CD4-positive, alpha-beta T cell (primary cell): ENCODE results near the gene SLC6A18. TPM values are rescaled to one million over a fixed set of nuclear protein-coding genes. Genes with fewer than 3 reads are reported as not detected.

Experiments used
- ATAC-seq: fragments of 200-7000 bp; cut with Tn5 transposase; one replicate; pipeline ENCODE4 v1.10.0; 2022; ENCODE audit warnings: mild to moderate bottlenecking; ENCODE audit not compliant: poor library complexity
- CTCF ChIA-PET: fragments of 350-600 bp; sonication (Branson Sonifier 250); formaldehyde crosslinking; loops from one replicate; lab custom pipeline; 2021; ENCODE audit warnings: antibody characterized with exemption, inconsistent platforms; lab: Charles Lee
- POLR2A ChIA-PET: fragments of 350-600 bp; sonication (Branson Sonifier 250); formaldehyde crosslinking; loops from one replicate; lab custom pipeline; 2021; ENCODE audit warnings: antibody characterized with exemption, inconsistent platforms; lab: Charles Lee
- DNase-seq, 14 experiments: peaks; one replicate each; pipeline ENCODE4 v3.0.0-alpha.2; 2013 to 2020; ENCODE audit warnings: mixed read lengths in 2 of 14
- H3K27ac ChIP-seq, 2 donors: one replicate each; pipeline versions ENCODE4 v1.5.1 to v1.7.0; 2013; ENCODE audit warnings: low read length in 2 of 2, low read depth in 1 of 2, mild to moderate bottlenecking in 1 of 2
- H3K27me3 ChIP-seq, 2 experiments: 1 replicate in 1 of 2; 2 replicates in 1 of 2; pipeline versions ENCODE4 v1.6.1 to v1.7.0; 2013; ENCODE audit warnings: low read length in 2 of 2, control low read depth in 1 of 2, mild to moderate bottlenecking in 1 of 2, moderate library complexity in 1 of 2; ENCODE audit not compliant: insufficient read depth in 2 of 2, control insufficient read depth in 1 of 2
- H3K36me3 ChIP-seq: one replicate; pipeline ENCODE4 v1.6.1; 2013; ENCODE audit warnings: low read length, control low read depth; ENCODE audit not compliant: insufficient read depth
- H3K4me1 ChIP-seq: one replicate; pipeline ENCODE4 v1.6.1; 2013; ENCODE audit warnings: low read length, control low read depth; ENCODE audit not compliant: insufficient read depth
- H3K4me3 ChIP-seq: one replicate; pipeline ENCODE4 v1.5.1; 2013; ENCODE audit warnings: mild to moderate bottlenecking, low read length, moderate library complexity
- H3K9me3 ChIP-seq, 2 experiments: 1 replicate in 1 of 2; 2 replicates in 1 of 2; pipeline versions ENCODE4 v1.6.1 to v1.7.0; 2013; ENCODE audit warnings: low read length in 2 of 2, mild to moderate bottlenecking in 2 of 2, control low read depth in 1 of 2, moderate library complexity in 1 of 2; ENCODE audit not compliant: control insufficient read depth in 1 of 2, insufficient read depth in 1 of 2
- H3K27ac Mint-ChIP-seq: one replicate; pipeline ENCODE4 v1.8.0; 2020; ENCODE audit warnings: mixed read lengths
- H3K27me3 Mint-ChIP-seq: one replicate; pipeline ENCODE4 v1.8.0; 2021; ENCODE audit warnings: mixed read lengths
- H3K36me3 Mint-ChIP-seq: one replicate; pipeline ENCODE4 v1.8.0; 2021; ENCODE audit warnings: low read depth, mixed read lengths
- H3K4me1 Mint-ChIP-seq: one replicate; pipeline ENCODE4 v1.8.0; 2021; ENCODE audit warnings: low read depth, mixed read lengths
- H3K4me3 Mint-ChIP-seq: one replicate; pipeline ENCODE4 v1.8.0; 2020; ENCODE audit warnings: mild to moderate bottlenecking, mixed read lengths
- H3K9me3 Mint-ChIP-seq: one replicate; pipeline ENCODE4 v1.8.0; 2020; ENCODE audit warnings: mixed read lengths
- CTCF ChIP-seq: fragments of 200-600 bp; IDR thresholded peaks from one replicate; pipeline ENCODE4 v1.8.0; 2022; ENCODE audit warnings: antibody characterized with exemption, mild to moderate bottlenecking
- intact Hi-C, 2 experiments: fragments of 100-400 bp; cut with DNase I in 1 of 2; cut with micrococcal nuclease in 1 of 2; formaldehyde crosslinking; loops; one replicate each; pipeline versions ENCODE4 v1.15.1 to v1.9.0; 2023 to 2025; cut with DNase I, micrococcal nuclease
- total RNA-seq, 174 experiments: library from RNA in 2 of 174; stranded (reverse) in 2 of 174; gene quantifications; one replicate each; pipeline ENCODE4 v1.2.3 and lab custom pipeline; 2021 to 2026

The SLC6A18 gene
- total RNA-seq, 2 experiments from 2014 or later: not detected

- TF ChIP-seq CTCF: no peak
- Histone ChIP-seq H3K36me3 (no peaks in the 10 kb centered on the region), H3K27me3 (no peaks in the 10 kb centered on the region), H3K4me1 (no peaks in the 10 kb centered on the region), H3K27ac (no peak overlapping the region), H3K4me3 (no peak overlapping the region), H3K9me3 (no peaks in the 10 kb centered on the region)
- ChIA-PET POLR2A (no interaction called here), CTCF (no interaction called here)
- H3K4me3 Mint-ChIP-seq: no peak overlapping the region
- H3K27me3 Mint-ChIP-seq: no peaks in the 10 kb centered on the region
- intact Hi-C loops: no loop called here
- DNase-seq: no peak
- no peaks in the 10 kb centered on the region for H3K9me3 Mint-ChIP-seq
- no peak overlapping the region for H3K27ac Mint-ChIP-seq
- no peaks in the 10 kb centered on the region for H3K4me1 Mint-ChIP-seq
- no peaks in the 10 kb centered on the region for H3K36me3 Mint-ChIP-seq
- ATAC-seq: no peak
These were observed 16.9 kb upstream of the SLC6A18 start for GRCh38 chr5:1208221-1208742.

GRCh38 chr5:1208743-1209488 lies 16.3 kb upstream of the SLC6A18 start:
- ATAC-seq (no peak), DNase-seq (no peak)
- Mint-ChIP-seq H3K9me3 (no peaks in the 10 kb centered on the region), H3K27me3 (no peaks in the 10 kb centered on the region), H3K4me3 (no peak overlapping the region), H3K36me3 (no peaks in the 10 kb centered on the region), H3K4me1 (no peaks in the 10 kb centered on the region), H3K27ac (no peak overlapping the region)
- POLR2A ChIA-PET: no interaction called here
- H3K27ac ChIP-seq: no peak overlapping the region
- no peaks in the 10 kb centered on the region for H3K4me1 ChIP-seq
- CTCF ChIA-PET: no interaction called here
- TF ChIP-seq CTCF: no peak
- H3K36me3 ChIP-seq: no peaks in the 10 kb centered on the region
- no peaks in the 10 kb centered on the region for H3K9me3 ChIP-seq
- H3K4me3 ChIP-seq: no peak overlapping the region
- intact Hi-C loops: no loop called here
- H3K27me3 ChIP-seq: no peaks in the 10 kb centered on the region

GRCh38 chr5:1209489-1209852 lies 15.7 kb upstream of the SLC6A18 start:
- Histone ChIP-seq H3K36me3 (no peaks in the 10 kb centered on the region), H3K27ac (no peak overlapping the region), H3K9me3 (no peaks in the 10 kb centered on the region), H3K4me1 (no peaks in the 10 kb centered on the region), H3K4me3 (no peak overlapping the region), H3K27me3 (no peaks in the 10 kb centered on the region)
- DNase-seq (no peak), ATAC-seq (no peak)
- Mint-ChIP-seq H3K27ac (no peak overlapping the region), H3K27me3 (no peaks in the 10 kb centered on the region), H3K36me3 (no peaks in the 10 kb centered on the region), H3K9me3 (no peaks in the 10 kb centered on the region), H3K4me1 (no peaks in the 10 kb centered on the region), H3K4me3 (no peak overlapping the region)
- POLR2A ChIA-PET: no interaction called here
- TF ChIP-seq CTCF: no peak
- intact Hi-C loops: no loop called here
- CTCF ChIA-PET: no interaction called here
